ENCODE results near the gene RAB23.

Gene RAB23

DNA sequence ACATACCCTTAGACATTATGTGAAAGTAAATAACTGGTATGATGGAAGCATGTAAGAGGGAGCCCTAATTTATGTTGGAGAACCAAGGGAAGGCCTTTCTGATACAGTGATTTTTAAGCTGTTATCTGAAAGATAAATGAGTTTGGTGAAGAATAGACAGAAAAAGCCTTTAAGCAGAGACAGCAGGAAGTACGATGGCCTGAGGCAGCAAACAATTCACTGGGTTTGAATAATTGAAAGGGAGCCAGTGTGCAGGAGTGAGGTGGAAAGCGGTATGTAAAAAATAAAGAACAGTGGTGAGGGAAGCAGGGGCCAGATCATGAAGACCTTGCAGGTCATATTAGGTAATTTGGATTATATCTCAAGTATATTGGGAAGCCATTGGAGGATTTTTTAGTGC is 4.1 kb upstream of the RAB23 start:
- Histone ChIP-seq H3K9me2 (replicated peaks; ENCODE audit: insufficient read depth, low read length) (no peaks in the 10 kb centered on the region), H3K79me2 (ENCODE audit: insufficient read depth, low read length) (peaks cover 5% of the 10 kb centered on the region)

DNA sequence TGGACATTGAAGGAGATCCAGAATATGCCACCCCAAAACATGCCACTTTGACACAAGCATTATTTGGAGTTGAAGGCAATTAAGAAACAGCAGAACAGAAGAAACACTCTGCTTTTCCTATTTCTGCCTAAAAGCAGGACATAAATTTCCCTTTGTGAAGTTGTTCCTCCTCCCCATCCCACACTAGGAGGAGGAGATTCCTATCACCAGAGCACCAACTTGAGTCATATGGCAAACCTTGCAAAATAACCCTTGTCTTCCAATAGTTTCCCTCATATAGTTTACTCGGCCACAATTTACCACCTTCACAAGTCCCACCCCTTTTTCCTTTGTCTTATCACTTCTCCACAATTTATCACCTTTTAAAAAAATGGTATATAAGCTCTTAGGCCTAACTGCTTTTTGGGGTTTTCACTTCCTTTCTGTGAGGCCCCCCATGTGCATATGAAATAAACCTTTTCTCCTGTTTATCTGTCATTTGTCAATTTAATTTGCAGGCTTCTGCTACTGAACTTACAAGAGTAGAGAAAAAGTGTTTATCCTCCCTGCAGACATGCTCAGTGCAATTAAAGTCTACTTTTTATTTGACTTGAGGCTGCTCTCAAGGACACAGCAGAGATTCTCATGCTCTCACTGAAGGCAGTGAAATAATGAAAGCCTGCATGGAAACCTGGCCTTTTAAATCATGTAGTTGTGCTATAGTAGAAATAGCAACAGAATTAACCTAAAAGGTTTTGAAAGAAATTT is 2.8 kb upstream of the RAB23 start:
- Histone ChIP-seq H2AFZ (ENCODE audit: low read depth, low read length, severe bottlenecking) (no peak overlapping the region), H3K79me2 (ENCODE audit: insufficient read depth, low read length) (peaks cover 17% of the 10 kb centered on the region), H3K9ac (ENCODE audit: low read length) (no peak overlapping the region), H3K4me2 (ENCODE audit: low read depth, low read length, poor library complexity, severe bottlenecking) (no peak overlapping the region), H3K9me2 (replicated peaks; ENCODE audit: insufficient read depth, low read length) (no peaks in the 10 kb centered on the region), H3K4me3 (ENCODE audit: insufficient read depth, low read length, poor library complexity, severe bottlenecking) (no peak overlapping the region), H3K36me3 (ENCODE audit: low read length) (peaks cover 4% of the 10 kb centered on the region; the same call in 1 of the 2 replicates), H4K20me1 (ENCODE audit: low read depth, low read length) (peaks cover 12% of the 10 kb centered on the region), H3K27me3 (ENCODE audit: low read length) (no peaks in the 10 kb centered on the region), H3K27ac (ENCODE audit: low read depth, low read length) (no peak overlapping the region), H3K9me3 (ENCODE audit: insufficient read depth, low read length) (no peaks in the 10 kb centered on the region), H3F3A (ENCODE audit: insufficient read depth) (no peaks in the 10 kb centered on the region)
- TF ChIP-seq EZH2phosphoT487 (conservative IDR thresholded peaks at IDR 0.05; ENCODE audit: low read length) = no peak
- TF ChIP-seq, protein P1, sequence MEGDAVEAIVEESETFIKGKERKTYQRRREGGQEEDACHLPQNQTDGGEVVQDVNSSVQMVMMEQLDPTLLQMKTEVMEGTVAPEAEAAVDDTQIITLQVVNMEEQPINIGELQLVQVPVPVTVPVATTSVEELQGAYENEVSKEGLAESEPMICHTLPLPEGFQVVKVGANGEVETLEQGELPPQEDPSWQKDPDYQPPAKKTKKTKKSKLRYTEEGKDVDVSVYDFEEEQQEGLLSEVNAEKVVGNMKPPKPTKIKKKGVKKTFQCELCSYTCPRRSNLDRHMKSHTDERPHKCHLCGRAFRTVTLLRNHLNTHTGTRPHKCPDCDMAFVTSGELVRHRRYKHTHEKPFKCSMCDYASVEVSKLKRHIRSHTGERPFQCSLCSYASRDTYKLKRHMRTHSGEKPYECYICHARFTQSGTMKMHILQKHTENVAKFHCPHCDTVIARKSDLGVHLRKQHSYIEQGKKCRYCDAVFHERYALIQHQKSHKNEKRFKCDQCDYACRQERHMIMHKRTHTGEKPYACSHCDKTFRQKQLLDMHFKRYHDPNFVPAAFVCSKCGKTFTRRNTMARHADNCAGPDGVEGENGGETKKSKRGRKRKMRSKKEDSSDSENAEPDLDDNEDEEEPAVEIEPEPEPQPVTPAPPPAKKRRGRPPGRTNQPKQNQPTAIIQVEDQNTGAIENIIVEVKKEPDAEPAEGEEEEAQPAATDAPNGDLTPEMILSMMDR (IDR thresholded peaks at IDR 0.05; ENCODE audit: insufficient read depth, low read length, poor library complexity, severe bottlenecking) = no peak

More for the DNA sequence above, 4.1 kb upstream of the RAB23 start:
- Histone ChIP-seq H3K27ac (ENCODE audit: low read depth, low read length) (no peak overlapping the region), H2AFZ (ENCODE audit: low read depth, low read length, severe bottlenecking) (no peak overlapping the region), H4K20me1 (ENCODE audit: low read depth, low read length) (0 out of 2 replicates have a peak, but pooled peaks cover under 1% of the 10 kb centered on the region), H3K9ac (ENCODE audit: low read length) (no peak overlapping the region), H3K36me3 (ENCODE audit: low read length) (no peaks in the 10 kb centered on the region), H3K4me2 (ENCODE audit: low read depth, low read length, poor library complexity, severe bottlenecking) (no peak overlapping the region), H3K27me3 (ENCODE audit: low read length) (no peaks in the 10 kb centered on the region), H3K4me3 (ENCODE audit: insufficient read depth, low read length, poor library complexity, severe bottlenecking) (no peak overlapping the region), H3F3A (ENCODE audit: insufficient read depth) (no peaks in the 10 kb centered on the region), H3K9me3 (ENCODE audit: insufficient read depth, low read length) (no peaks in the 10 kb centered on the region)
- no peak for TF ChIP-seq EZH2phosphoT487 (conservative IDR thresholded peaks at IDR 0.05; ENCODE audit: low read length)
- TF ChIP-seq, protein P1 (IDR thresholded peaks at IDR 0.05; ENCODE audit: insufficient read depth, low read length, poor library complexity, severe bottlenecking) = no peak

DNA sequence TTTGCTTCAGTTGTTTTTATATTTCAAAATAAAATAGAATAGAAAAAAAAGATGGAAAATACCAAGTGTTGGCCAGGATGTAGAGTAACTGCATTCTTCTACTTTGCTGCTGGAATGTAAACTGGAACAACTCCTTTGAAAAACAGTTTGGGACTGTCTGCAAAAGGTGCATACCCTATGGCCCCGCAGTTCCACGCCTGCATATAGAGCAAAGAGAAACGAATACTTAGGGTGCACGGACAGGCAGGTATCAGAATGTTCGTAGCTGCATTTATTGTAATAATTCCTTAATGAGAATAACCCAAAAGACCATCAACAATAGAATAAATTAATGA is 603 bp upstream of the RAB23 start:
- H3K4me3 ChIP-seq (ENCODE audit: insufficient read depth, low read length, poor library complexity, severe bottlenecking) = peak overlapping the region; percentile 93
- no peaks in the 10 kb centered on the region for H3K27me3 ChIP-seq (ENCODE audit: low read length)
- 0 out of 2 replicates have a peak, but pooled peaks cover 6% of the 10 kb centered on the region for H3F3A ChIP-seq (ENCODE audit: insufficient read depth)
- no peaks in the 10 kb centered on the region for H3K9me3 ChIP-seq (ENCODE audit: insufficient read depth, low read length)
- peaks cover 4% of the 10 kb centered on the region for H3K36me3 ChIP-seq (ENCODE audit: low read length)
- H3K4me2 ChIP-seq (ENCODE audit: low read depth, low read length, poor library complexity, severe bottlenecking) = peak overlapping the region; percentile 91
- peaks cover 39% of the 10 kb centered on the region for H3K79me2 ChIP-seq (ENCODE audit: insufficient read depth, low read length)
- H2AFZ ChIP-seq (ENCODE audit: low read depth, low read length, severe bottlenecking) = peak overlapping the region; percentile 100
- peaks cover 22% of the 10 kb centered on the region for H4K20me1 ChIP-seq (ENCODE audit: low read depth, low read length)
- H3K9me2 ChIP-seq (replicated peaks; ENCODE audit: insufficient read depth, low read length) = no peaks in the 10 kb centered on the region
- H3K9ac ChIP-seq (ENCODE audit: low read length) = peak overlapping the region; percentile 86
- no peak overlapping the region for H3K27ac ChIP-seq (ENCODE audit: low read depth, low read length)
- TF ChIP-seq EZH2phosphoT487 (conservative IDR thresholded peaks at IDR 0.05; ENCODE audit: low read length) = no peak
- TF ChIP-seq, protein P1 (IDR thresholded peaks at IDR 0.05; ENCODE audit: insufficient read depth, low read length, poor library complexity, severe bottlenecking) = no peak
